WTC11 (cell line): ENCODE measurements around the gene ACTG2. TPM values are rescaled to one million over a fixed set of nuclear protein-coding genes. Genes with fewer than 3 reads are reported as not detected.

ENCODE experiments used
- ATAC-seq: fragments of 200-7000 bp; cut with Tn5 transposase; 2 replicates; pipeline ENCODE4 v1.10.0; 2021; ENCODE audit warnings: mild to moderate bottlenecking, moderate library complexity
- CTCF ChIA-PET: fragments of 300-600 bp; sonication (Branson Sonifier 250); formaldehyde crosslinking; loops from one replicate; lab custom pipeline; 2021; ENCODE audit warnings: antibody characterized with exemption; lab: Charles Lee
- POLR2A ChIA-PET: fragments of 350-600 bp; sonication (Branson Sonifier 250); formaldehyde crosslinking; loops from one replicate; lab custom pipeline; 2021; ENCODE audit warnings: antibody characterized with exemption; lab: Charles Lee
- DNase-seq: peaks from one replicate; pipeline ENCODE4 v3.0.0; 2021; ENCODE audit warnings: low spot score
- H3K27ac Mint-ChIP-seq: 2 replicates; pipeline ENCODE4 v1.8.0; 2021; ENCODE audit warnings: mixed read lengths
- H3K27me3 Mint-ChIP-seq: 2 replicates; pipeline ENCODE4 v1.8.0; 2021; ENCODE audit warnings: low read depth, mild to moderate bottlenecking, moderate library complexity, mixed read lengths
- H3K36me3 Mint-ChIP-seq: 2 replicates; pipeline ENCODE4 v1.8.0; 2021; ENCODE audit warnings: mixed read lengths
- H3K4me1 Mint-ChIP-seq: 2 replicates; pipeline ENCODE4 v1.8.0; 2022; ENCODE audit warnings: mixed read lengths
- H3K4me3 Mint-ChIP-seq: 2 replicates; pipeline ENCODE4 v1.8.0; 2021; ENCODE audit warnings: mild to moderate bottlenecking, moderate library complexity, mixed read lengths
- H3K9me3 Mint-ChIP-seq: 2 replicates; pipeline ENCODE4 v1.8.0; 2021; ENCODE audit warnings: mixed read lengths
- ATF1 ChIP-seq: sonication (generic); formaldehyde crosslinking; IDR thresholded peaks from 2 replicates; pipeline ENCODE4 v1.8.1; 2023; ENCODE audit warnings: mild to moderate bottlenecking, moderate library complexity, missing genetic modification reagents
- CBFB ChIP-seq: sonication (generic); formaldehyde crosslinking; IDR thresholded peaks from 2 replicates; pipeline ENCODE4 v1.8.1; 2022; ENCODE audit warnings: mild to moderate bottlenecking, low read depth, missing genetic modification reagents
- CREB1 ChIP-seq: sonication (generic); formaldehyde crosslinking; IDR thresholded peaks from 2 replicates; pipeline ENCODE4 v1.8.0; 2023; ENCODE audit warnings: mild to moderate bottlenecking, missing genetic modification reagents
- CREM ChIP-seq: sonication (generic); formaldehyde crosslinking; IDR thresholded peaks from 2 replicates; pipeline ENCODE4 v1.8.1; 2022; ENCODE audit warnings: mild to moderate bottlenecking, missing genetic modification reagents, moderate library complexity
- ELF4 ChIP-seq: sonication (generic); formaldehyde crosslinking; IDR thresholded peaks from 2 replicates; pipeline ENCODE4 v1.8.1; 2022; ENCODE audit warnings: low read depth, mild to moderate bottlenecking, moderate library complexity, missing genetic modification reagents
- EMX1 ChIP-seq: fragments of 250-450 bp; sonication (Bioruptor Pico); IDR thresholded peaks from 2 replicates; pipeline ENCODE4 v1.8.0; 2021; ENCODE audit warnings: mild to moderate bottlenecking
- ETV6 ChIP-seq: sonication (generic); formaldehyde crosslinking; IDR thresholded peaks from 2 replicates; pipeline ENCODE4 v1.8.1; 2022; ENCODE audit warnings: mild to moderate bottlenecking, missing genetic modification reagents
- HMGA2 ChIP-seq: fragments of 250-450 bp; sonication (Bioruptor Pico); IDR thresholded peaks from 2 replicates; pipeline ENCODE4 v1.4.0; 2021; ENCODE audit warnings: mild to moderate bottlenecking, moderate library complexity
- JUN ChIP-seq: sonication (generic); formaldehyde crosslinking; IDR thresholded peaks from 2 replicates; pipeline ENCODE4 v1.8.0; 2023; ENCODE audit warnings: mild to moderate bottlenecking, missing genetic modification reagents
- NFYB ChIP-seq: sonication (generic); formaldehyde crosslinking; conservative IDR thresholded peaks from 2 replicates; pipeline ENCODE4 v1.8.0; 2022; ENCODE audit warnings: low read depth, missing genetic modification reagents
- NR2C2 ChIP-seq: sonication (generic); formaldehyde crosslinking; IDR thresholded peaks from 2 replicates; pipeline ENCODE4 v1.8.0; 2022; ENCODE audit warnings: mild to moderate bottlenecking, missing genetic modification reagents
- TEAD4 ChIP-seq: sonication (generic); formaldehyde crosslinking; IDR thresholded peaks from 2 replicates; pipeline ENCODE4 v1.8.0; 2022; ENCODE audit warnings: mild to moderate bottlenecking, missing genetic modification reagents
- ZNF219 ChIP-seq: sonication (generic); formaldehyde crosslinking; IDR thresholded peaks from 2 replicates; pipeline ENCODE4 v1.8.0; 2023; ENCODE audit warnings: missing genetic modification reagents, mild to moderate bottlenecking, borderline replicate concordance
- ZNF263 ChIP-seq: sonication (generic); formaldehyde crosslinking; IDR thresholded peaks from 2 replicates; pipeline ENCODE4 v1.8.1; 2022; ENCODE audit warnings: low read depth, mild to moderate bottlenecking, moderate library complexity, missing genetic modification reagents
- ZNF317 ChIP-seq: sonication (generic); formaldehyde crosslinking; IDR thresholded peaks from 2 replicates; pipeline ENCODE4 v1.8.1; 2023; ENCODE audit warnings: low read depth, mild to moderate bottlenecking, moderate library complexity, missing genetic modification reagents, borderline replicate concordance
- total RNA-seq: library from RNA; stranded (reverse); gene quantifications from 3 replicates; pipeline ENCODE4 v1.2.3, GENCODE V29; 2021
- TF ChIP-seq, protein P1 (sequence below): fragments of 250-450 bp; sonication (Bioruptor Pico); IDR thresholded peaks from 2 replicates; pipeline ENCODE4 v1.9.0; 2021; ENCODE audit warnings: mild to moderate bottlenecking, borderline replicate concordance
- TF ChIP-seq, protein P2 (sequence below): sonication (generic); formaldehyde crosslinking; IDR thresholded peaks from 2 replicates; pipeline ENCODE4 v1.8.1; 2022; ENCODE audit warnings: mild to moderate bottlenecking, moderate library complexity, missing genetic modification reagents
- TF ChIP-seq, protein P3 (sequence below): sonication (generic); formaldehyde crosslinking; IDR thresholded peaks from 2 replicates; pipeline ENCODE4 v1.8.0; 2023; ENCODE audit warnings: missing genetic modification reagents
- TF ChIP-seq, protein P4 (sequence below): sonication (generic); formaldehyde crosslinking; IDR thresholded peaks from 2 replicates; pipeline ENCODE4 v1.8.1; 2023; ENCODE audit warnings: mild to moderate bottlenecking, missing genetic modification reagents, moderate library complexity
- TF ChIP-seq, protein P5 (sequence below): sonication (generic); formaldehyde crosslinking; IDR thresholded peaks from 2 replicates; pipeline ENCODE4 v1.8.1; 2023; ENCODE audit warnings: mild to moderate bottlenecking, moderate library complexity, missing genetic modification reagents
- TF ChIP-seq, protein P6 (sequence below): fragments of 200-600 bp; IDR thresholded peaks from 2 replicates; pipeline ENCODE4 v1.8.0; 2022; ENCODE audit warnings: antibody characterized with exemption
- TF ChIP-seq, protein P7 (sequence below): sonication (generic); formaldehyde crosslinking; IDR thresholded peaks from 2 replicates; pipeline ENCODE4 v1.8.1; 2023; ENCODE audit warnings: mild to moderate bottlenecking, missing genetic modification reagents, moderate library complexity
- TF ChIP-seq, protein P8 (sequence below): sonication (generic); formaldehyde crosslinking; IDR thresholded peaks from 2 replicates; pipeline ENCODE4 v1.8.1; 2022; ENCODE audit warnings: mild to moderate bottlenecking, missing genetic modification reagents, moderate library complexity, borderline replicate concordance

ACTG2 gene
- total RNA-seq, 1 experiment from 2014 or later: 2.7 TPM

DNA sequence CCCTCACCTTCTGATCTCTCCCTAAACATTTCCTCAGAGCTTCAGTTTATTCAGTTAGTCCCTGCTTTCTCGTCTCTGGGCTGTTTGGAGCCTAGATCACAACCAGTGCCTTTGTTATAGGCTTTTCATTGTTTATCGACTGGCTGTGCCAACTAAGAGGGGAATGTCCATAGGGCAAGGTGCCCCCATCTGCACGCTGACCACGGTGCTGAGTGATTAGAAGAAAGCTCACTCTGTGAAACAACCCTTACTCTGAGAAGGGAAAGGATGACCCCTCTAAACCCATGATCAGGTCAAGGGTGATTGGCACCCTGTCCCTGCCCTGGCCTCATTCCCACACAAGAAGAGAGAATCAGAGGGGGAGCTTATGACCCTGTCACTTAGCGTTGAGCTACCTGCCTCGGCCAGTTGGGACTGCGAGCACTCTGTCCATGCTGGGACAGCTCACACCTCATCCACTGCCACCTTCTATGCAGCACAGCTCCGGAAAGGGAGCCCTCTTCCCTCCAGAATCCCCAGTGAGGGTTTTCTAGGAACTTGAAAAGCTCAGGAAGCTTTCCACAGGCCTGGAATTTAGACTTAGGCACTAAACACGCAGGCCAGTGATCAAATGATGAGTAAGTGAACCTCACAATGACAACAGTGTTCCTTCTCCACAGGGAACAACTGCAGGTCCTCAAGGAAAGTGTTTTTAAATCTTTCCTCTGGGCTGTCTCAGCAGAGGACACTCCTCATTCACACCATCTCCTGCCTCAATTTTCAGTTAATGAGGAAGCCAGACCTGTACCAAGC is 2.3 kb upstream of the ACTG2 start (continued):
- TF ChIP-seq, protein P1, sequence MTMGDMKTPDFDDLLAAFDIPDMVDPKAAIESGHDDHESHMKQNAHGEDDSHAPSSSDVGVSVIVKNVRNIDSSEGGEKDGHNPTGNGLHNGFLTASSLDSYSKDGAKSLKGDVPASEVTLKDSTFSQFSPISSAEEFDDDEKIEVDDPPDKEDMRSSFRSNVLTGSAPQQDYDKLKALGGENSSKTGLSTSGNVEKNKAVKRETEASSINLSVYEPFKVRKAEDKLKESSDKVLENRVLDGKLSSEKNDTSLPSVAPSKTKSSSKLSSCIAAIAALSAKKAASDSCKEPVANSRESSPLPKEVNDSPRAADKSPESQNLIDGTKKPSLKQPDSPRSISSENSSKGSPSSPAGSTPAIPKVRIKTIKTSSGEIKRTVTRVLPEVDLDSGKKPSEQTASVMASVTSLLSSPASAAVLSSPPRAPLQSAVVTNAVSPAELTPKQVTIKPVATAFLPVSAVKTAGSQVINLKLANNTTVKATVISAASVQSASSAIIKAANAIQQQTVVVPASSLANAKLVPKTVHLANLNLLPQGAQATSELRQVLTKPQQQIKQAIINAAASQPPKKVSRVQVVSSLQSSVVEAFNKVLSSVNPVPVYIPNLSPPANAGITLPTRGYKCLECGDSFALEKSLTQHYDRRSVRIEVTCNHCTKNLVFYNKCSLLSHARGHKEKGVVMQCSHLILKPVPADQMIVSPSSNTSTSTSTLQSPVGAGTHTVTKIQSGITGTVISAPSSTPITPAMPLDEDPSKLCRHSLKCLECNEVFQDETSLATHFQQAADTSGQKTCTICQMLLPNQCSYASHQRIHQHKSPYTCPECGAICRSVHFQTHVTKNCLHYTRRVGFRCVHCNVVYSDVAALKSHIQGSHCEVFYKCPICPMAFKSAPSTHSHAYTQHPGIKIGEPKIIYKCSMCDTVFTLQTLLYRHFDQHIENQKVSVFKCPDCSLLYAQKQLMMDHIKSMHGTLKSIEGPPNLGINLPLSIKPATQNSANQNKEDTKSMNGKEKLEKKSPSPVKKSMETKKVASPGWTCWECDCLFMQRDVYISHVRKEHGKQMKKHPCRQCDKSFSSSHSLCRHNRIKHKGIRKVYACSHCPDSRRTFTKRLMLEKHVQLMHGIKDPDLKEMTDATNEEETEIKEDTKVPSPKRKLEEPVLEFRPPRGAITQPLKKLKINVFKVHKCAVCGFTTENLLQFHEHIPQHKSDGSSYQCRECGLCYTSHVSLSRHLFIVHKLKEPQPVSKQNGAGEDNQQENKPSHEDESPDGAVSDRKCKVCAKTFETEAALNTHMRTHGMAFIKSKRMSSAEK (CRISPR knock-in tag): no peak
- TF ChIP-seq ETV6 (no peak), CREM (CRISPR knock-in tag) (no peak), HMGA2 (CRISPR knock-in tag) (no peak), NR2C2 (CRISPR knock-in tag) (no peak), EMX1 (no peak)
- TF ChIP-seq, protein P2, sequence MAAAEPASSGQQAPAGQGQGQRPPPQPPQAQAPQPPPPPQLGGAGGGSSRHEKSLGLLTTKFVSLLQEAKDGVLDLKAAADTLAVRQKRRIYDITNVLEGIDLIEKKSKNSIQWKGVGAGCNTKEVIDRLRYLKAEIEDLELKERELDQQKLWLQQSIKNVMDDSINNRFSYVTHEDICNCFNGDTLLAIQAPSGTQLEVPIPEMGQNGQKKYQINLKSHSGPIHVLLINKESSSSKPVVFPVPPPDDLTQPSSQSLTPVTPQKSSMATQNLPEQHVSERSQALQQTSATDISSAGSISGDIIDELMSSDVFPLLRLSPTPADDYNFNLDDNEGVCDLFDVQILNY: no peak

DNA sequence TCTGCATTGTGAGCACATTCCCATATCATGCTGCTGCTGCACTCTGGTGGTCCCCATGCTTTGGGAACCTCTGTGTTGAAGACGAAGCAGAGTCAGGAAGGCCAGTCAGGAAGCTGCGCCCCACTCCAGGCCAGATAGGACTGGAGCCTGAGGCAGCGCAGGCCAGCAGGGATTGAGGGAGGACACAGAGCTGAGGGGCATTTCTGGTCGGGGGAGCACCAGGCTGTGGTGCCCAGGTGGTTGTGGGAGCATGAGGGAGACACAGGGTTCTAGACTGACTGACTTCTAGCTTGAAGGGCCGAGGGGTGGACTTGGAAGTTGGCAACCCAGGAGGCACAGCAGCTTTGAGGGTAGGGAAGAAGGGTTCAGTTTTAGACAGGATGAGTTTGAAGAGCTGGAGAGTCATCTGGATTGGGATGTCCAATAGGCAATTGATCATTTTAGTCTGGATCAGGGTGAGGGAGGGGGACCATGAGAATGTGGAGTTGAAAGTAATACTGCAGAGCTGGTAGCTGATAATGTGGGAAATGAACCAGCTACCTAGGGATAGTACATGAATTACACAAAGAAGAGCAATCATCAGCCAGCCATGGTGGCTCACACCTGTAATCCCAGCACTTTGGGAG is 1.4 kb upstream of the ACTG2 start:
- H3K4me1 Mint-ChIP-seq: peaks cover 4% of the 10 kb centered on the region
- no peak for DNase-seq
- TF ChIP-seq ATF1 (CRISPR knock-in tag): no peak
- no peak for TF ChIP-seq CBFB
- TF ChIP-seq, protein P3, sequence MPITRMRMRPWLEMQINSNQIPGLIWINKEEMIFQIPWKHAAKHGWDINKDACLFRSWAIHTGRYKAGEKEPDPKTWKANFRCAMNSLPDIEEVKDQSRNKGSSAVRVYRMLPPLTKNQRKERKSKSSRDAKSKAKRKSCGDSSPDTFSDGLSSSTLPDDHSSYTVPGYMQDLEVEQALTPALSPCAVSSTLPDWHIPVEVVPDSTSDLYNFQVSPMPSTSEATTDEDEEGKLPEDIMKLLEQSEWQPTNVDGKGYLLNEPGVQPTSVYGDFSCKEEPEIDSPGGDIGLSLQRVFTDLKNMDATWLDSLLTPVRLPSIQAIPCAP: no peak
- no peak for TF ChIP-seq ZNF317 (CRISPR knock-in tag)
- TF ChIP-seq JUN (CRISPR knock-in tag): no peak
- TF ChIP-seq, protein P4, sequence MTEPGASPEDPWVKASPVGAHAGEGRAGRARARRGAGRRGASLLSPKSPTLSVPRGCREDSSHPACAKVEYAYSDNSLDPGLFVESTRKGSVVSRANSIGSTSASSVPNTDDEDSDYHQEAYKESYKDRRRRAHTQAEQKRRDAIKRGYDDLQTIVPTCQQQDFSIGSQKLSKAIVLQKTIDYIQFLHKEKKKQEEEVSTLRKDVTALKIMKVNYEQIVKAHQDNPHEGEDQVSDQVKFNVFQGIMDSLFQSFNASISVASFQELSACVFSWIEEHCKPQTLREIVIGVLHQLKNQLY (CRISPR knock-in tag): no peak
- TF ChIP-seq ELF4: no peak
- TF ChIP-seq, protein P5, sequence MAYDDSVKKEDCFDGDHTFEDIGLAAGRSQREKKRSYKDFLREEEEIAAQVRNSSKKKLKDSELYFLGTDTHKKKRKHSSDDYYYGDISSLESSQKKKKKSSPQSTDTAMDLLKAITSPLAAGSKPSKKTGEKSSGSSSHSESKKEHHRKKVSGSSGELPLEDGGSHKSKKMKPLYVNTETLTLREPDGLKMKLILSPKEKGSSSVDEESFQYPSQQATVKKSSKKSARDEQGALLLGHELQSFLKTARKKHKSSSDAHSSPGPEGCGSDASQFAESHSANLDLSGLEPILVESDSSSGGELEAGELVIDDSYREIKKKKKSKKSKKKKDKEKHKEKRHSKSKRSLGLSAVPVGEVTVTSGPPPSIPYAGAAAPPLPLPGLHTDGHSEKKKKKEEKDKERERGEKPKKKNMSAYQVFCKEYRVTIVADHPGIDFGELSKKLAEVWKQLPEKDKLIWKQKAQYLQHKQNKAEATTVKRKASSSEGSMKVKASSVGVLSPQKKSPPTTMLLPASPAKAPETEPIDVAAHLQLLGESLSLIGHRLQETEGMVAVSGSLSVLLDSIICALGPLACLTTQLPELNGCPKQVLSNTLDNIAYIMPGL (CRISPR knock-in tag): no peak
- TF ChIP-seq, protein P6, sequence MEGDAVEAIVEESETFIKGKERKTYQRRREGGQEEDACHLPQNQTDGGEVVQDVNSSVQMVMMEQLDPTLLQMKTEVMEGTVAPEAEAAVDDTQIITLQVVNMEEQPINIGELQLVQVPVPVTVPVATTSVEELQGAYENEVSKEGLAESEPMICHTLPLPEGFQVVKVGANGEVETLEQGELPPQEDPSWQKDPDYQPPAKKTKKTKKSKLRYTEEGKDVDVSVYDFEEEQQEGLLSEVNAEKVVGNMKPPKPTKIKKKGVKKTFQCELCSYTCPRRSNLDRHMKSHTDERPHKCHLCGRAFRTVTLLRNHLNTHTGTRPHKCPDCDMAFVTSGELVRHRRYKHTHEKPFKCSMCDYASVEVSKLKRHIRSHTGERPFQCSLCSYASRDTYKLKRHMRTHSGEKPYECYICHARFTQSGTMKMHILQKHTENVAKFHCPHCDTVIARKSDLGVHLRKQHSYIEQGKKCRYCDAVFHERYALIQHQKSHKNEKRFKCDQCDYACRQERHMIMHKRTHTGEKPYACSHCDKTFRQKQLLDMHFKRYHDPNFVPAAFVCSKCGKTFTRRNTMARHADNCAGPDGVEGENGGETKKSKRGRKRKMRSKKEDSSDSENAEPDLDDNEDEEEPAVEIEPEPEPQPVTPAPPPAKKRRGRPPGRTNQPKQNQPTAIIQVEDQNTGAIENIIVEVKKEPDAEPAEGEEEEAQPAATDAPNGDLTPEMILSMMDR: no peak
- TF ChIP-seq, protein P7, sequence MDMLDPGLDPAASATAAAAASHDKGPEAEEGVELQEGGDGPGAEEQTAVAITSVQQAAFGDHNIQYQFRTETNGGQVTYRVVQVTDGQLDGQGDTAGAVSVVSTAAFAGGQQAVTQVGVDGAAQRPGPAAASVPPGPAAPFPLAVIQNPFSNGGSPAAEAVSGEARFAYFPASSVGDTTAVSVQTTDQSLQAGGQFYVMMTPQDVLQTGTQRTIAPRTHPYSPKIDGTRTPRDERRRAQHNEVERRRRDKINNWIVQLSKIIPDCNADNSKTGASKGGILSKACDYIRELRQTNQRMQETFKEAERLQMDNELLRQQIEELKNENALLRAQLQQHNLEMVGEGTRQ (CRISPR knock-in tag): no peak
- no peak for TF ChIP-seq CREB1 (CRISPR knock-in tag)
- no peak for TF ChIP-seq NFYB (CRISPR knock-in tag)
- no peak for TF ChIP-seq ZNF219 (CRISPR knock-in tag)
- no peak for TF ChIP-seq TEAD4 (CRISPR knock-in tag)
- TF ChIP-seq, protein P8, sequence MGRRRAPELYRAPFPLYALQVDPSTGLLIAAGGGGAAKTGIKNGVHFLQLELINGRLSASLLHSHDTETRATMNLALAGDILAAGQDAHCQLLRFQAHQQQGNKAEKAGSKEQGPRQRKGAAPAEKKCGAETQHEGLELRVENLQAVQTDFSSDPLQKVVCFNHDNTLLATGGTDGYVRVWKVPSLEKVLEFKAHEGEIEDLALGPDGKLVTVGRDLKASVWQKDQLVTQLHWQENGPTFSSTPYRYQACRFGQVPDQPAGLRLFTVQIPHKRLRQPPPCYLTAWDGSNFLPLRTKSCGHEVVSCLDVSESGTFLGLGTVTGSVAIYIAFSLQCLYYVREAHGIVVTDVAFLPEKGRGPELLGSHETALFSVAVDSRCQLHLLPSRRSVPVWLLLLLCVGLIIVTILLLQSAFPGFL: no peak
- TF ChIP-seq ZNF263 (CRISPR knock-in tag): no peak
- H3K9me3 Mint-ChIP-seq: no peaks in the 10 kb centered on the region
- H3K27ac Mint-ChIP-seq: no peak overlapping the region
- ATAC-seq: no peak
- no peak overlapping the region for H3K4me3 Mint-ChIP-seq
- ChIA-PET POLR2A (no interaction called here), CTCF (interaction anchor here (1.3 to 4.3 kb wide), 5 partner anchors 16 to 229 kb away, joined by 3 to 14 read pairs (median 5); no protein-coding TSS in a partner anchor)
- H3K36me3 Mint-ChIP-seq: no peaks in the 10 kb centered on the region
- H3K27me3 Mint-ChIP-seq: no peaks in the 10 kb centered on the region; the same call in 1 of the 2 replicates
